Skeletal muscle cell (primary cell): ENCODE measurements around the gene SLC27A3.
"Not testable (repeated sequence)": the region's sequence is repeated elsewhere in the genome, so short reads cannot be mapped to it uniquely, and the experiment has no call there.

Experiments used
- DNase-seq: peaks from one replicate; pipeline ENCODE4 v3.0.0-alpha.2; 2010; ENCODE audit warnings: low read depth
- H3K4me3 ChIP-seq: 2 replicates; pipeline ENCODE4 v1.5.1; 2011; ENCODE audit warnings: low read depth, mild to moderate bottlenecking, control low read depth, low read length, moderate library complexity

Gene SLC27A3

GRCh38 chr1:153752571-153753195 is 22.5 kb upstream of the SLC27A3 start:
- no peak for DNase-seq
- no peak overlapping the region for H3K4me3 ChIP-seq

GRCh38 chr1:153754266-153754665 is 20.9 kb upstream of the SLC27A3 start:
- H3K4me3 ChIP-seq: no peak overlapping the region
- no peak for DNase-seq

GRCh38 chr1:153760440-153760839 is 14.8 kb upstream of the SLC27A3 start:
- no peak overlapping the region for H3K4me3 ChIP-seq
- no peak for DNase-seq

GRCh38 chr1:153763365-153764225 is 11.6 kb upstream of the SLC27A3 start:
- H3K4me3 ChIP-seq: no peak overlapping the region
- DNase-seq: no peak

GRCh38 chr1:153764310-153764709 is 10.9 kb upstream of the SLC27A3 start:
- DNase-seq: no peak
- H3K4me3 ChIP-seq: no peak overlapping the region

GRCh38 chr1:153766663-153767062 is 8.5 kb upstream of the SLC27A3 start:
- DNase-seq, H3K4me3 ChIP-seq: not testable (repeated sequence)

- no peak overlapping the region for H3K4me3 ChIP-seq
Observed at GRCh38 chr1:153767519-153767918, 7.7 kb upstream of the SLC27A3 start.

GRCh38 chr1:153768316-153769181 is 6.7 kb upstream of the SLC27A3 start:
- no peak overlapping the region for H3K4me3 ChIP-seq
- DNase-seq: no peak

More at GRCh38 chr1:153767519-153767918, 7.7 kb upstream of the SLC27A3 start:
- DNase-seq: no peak

GRCh38 chr1:153769221-153769620 is 6.0 kb upstream of the SLC27A3 start:
- H3K4me3 ChIP-seq: no peak overlapping the region
- DNase-seq: no peak

- no peak for DNase-seq
Observed at GRCh38 chr1:153770797-153771196, 4.4 kb upstream of the SLC27A3 start.

GRCh38 chr1:153771261-153771660 is 3.9 kb upstream of the SLC27A3 start:
- no peak overlapping the region for H3K4me3 ChIP-seq
- no peak for DNase-seq

More at GRCh38 chr1:153770797-153771196, 4.4 kb upstream of the SLC27A3 start:
- H3K4me3 ChIP-seq: no peak overlapping the region

GRCh38 chr1:153771841-153772593 is 3.2 kb upstream of the SLC27A3 start:
- no peak for DNase-seq
- no peak overlapping the region for H3K4me3 ChIP-seq

- no peak overlapping the region for H3K4me3 ChIP-seq
- no peak for DNase-seq
Observed at GRCh38 chr1:153773096-153773921, 1.9 kb upstream of the SLC27A3 start.

- no peak for DNase-seq
- H3K4me3 ChIP-seq: no peak overlapping the region
Observed at GRCh38 chr1:153774026-153774595, 1.1 kb upstream of the SLC27A3 start.

- peak overlapping the region; percentile 68 for H3K4me3 ChIP-seq
- DNase-seq: no peak
Observed at GRCh38 chr1:153775458-153776327, 486 bp downstream of the SLC27A3 start.

- H3K4me3 ChIP-seq: peak overlapping the region; percentile 68
- no peak for DNase-seq
Observed at GRCh38 chr1:153776352-153776751, 1.1 kb downstream of the SLC27A3 start.

GRCh38 chr1:153776845-153777370 is 1.7 kb downstream of the SLC27A3 start:
- DNase-seq: no peak
- H3K4me3 ChIP-seq: no peak overlapping the region
